GM23338 (cell line): ENCODE results near the gene OR11H6. TPM values are rescaled to one million over a fixed set of nuclear protein-coding genes. Genes with fewer than 3 reads are reported as not detected.

Source experiments
- ATAC-seq: fragments of 200-7000 bp; cut with Tn5 transposase; 3 replicates; pipeline ENCODE4 v1.9.1; 2020
- DNase-seq: peaks from one replicate; pipeline ENCODE4 v3.0.0-alpha.2; 2015; ENCODE audit warnings: low spot score
- H2AFZ ChIP-seq: fragments of 200-600 bp; sonication (generic); 2 replicates; pipeline ENCODE4 v1.8.0; 2016; ENCODE audit warnings: antibody characterized with exemption, mild to moderate bottlenecking, moderate library complexity
- H3F3A ChIP-seq: fragments of 200-600 bp; sonication (generic); replicated peaks from 2 replicates; pipeline ENCODE4 v1.8.0; 2017; ENCODE audit warnings: antibody characterized with exemption, mixed run types, low read depth
- H3K27ac ChIP-seq: fragments of 200-600 bp; sonication (generic); 2 replicates; pipeline ENCODE4 v1.6.1; 2016; ENCODE audit warnings: low read depth
- H3K27me3 ChIP-seq: fragments of 200-600 bp; sonication (generic); 2 replicates; pipeline ENCODE4 v1.8.0; 2016; ENCODE audit warnings: mild to moderate bottlenecking, mixed run types, moderate library complexity; ENCODE audit not compliant: insufficient read depth
- H3K36me3 ChIP-seq: fragments of 200-600 bp; sonication (generic); 2 replicates; pipeline ENCODE4 v1.8.0; 2016; ENCODE audit warnings: mild to moderate bottlenecking; ENCODE audit not compliant: insufficient read depth
- H3K4me1 ChIP-seq: fragments of 200-600 bp; sonication (generic); 2 replicates; pipeline ENCODE4 v1.8.0; 2016; ENCODE audit warnings: mild to moderate bottlenecking, moderate library complexity; ENCODE audit not compliant: insufficient read depth
- H3K4me2 ChIP-seq: fragments of 200-600 bp; sonication (generic); 2 replicates; pipeline ENCODE4 v1.7.1; 2017; ENCODE audit warnings: mixed run types
- H3K4me3 ChIP-seq: fragments of 200-600 bp; sonication (generic); 2 replicates; pipeline ENCODE4 v1.6.1; 2016; ENCODE audit warnings: mixed run types
- H3K79me2 ChIP-seq: fragments of 200-600 bp; sonication (generic); replicated peaks from 2 replicates; pipeline ENCODE4 v1.8.0; 2017; ENCODE audit warnings: mild to moderate bottlenecking; ENCODE audit not compliant: insufficient read depth
- H3K9me2 ChIP-seq: fragments of 200-600 bp; sonication (generic); 2 replicates; pipeline ENCODE4 v1.8.0; 2017; ENCODE audit not compliant: insufficient read depth
- H4K20me1 ChIP-seq: fragments of 200-600 bp; sonication (generic); replicated peaks from 2 replicates; pipeline ENCODE4 v1.8.0; 2017; ENCODE audit warnings: mild to moderate bottlenecking; ENCODE audit not compliant: insufficient read depth
- H3K27ac Mint-ChIP-seq: 2 replicates; pipeline ENCODE4 v1.8.0; 2020; ENCODE audit warnings: inconsistent platforms, mild to moderate bottlenecking, moderate library complexity, mixed read lengths
- H3K27me3 Mint-ChIP-seq: 3 replicates; pipeline ENCODE4 v1.8.0; 2022; ENCODE audit warnings: low read depth, mild to moderate bottlenecking, moderate library complexity, mixed read lengths, inconsistent platforms; ENCODE audit not compliant: insufficient read depth, poor library complexity
- H3K36me3 Mint-ChIP-seq: 3 replicates; pipeline ENCODE4 v1.8.0; 2021; ENCODE audit warnings: low read depth, mild to moderate bottlenecking, inconsistent platforms, moderate library complexity, mixed read lengths
- H3K4me1 Mint-ChIP-seq: 3 replicates; pipeline ENCODE4 v1.8.0; 2020; ENCODE audit warnings: mild to moderate bottlenecking, inconsistent platforms, mixed read lengths
- H3K4me3 Mint-ChIP-seq: 3 replicates; pipeline ENCODE4 v1.8.0; 2021; ENCODE audit warnings: moderate library complexity, mild to moderate bottlenecking, inconsistent platforms, mixed read lengths
- H3K9me3 Mint-ChIP-seq: 3 replicates; pipeline ENCODE4 v1.8.0; 2020; ENCODE audit warnings: moderate library complexity, mild to moderate bottlenecking, inconsistent platforms, mixed read lengths
- CREB1 ChIP-seq: fragments of 250-450 bp; sonication (Bioruptor Pico); IDR thresholded peaks from 2 replicates; pipeline ENCODE4 v1.5.0; 2020; ENCODE audit warnings: low read depth, mild to moderate bottlenecking, moderate library complexity
- EZH2 ChIP-seq: fragments of 200-600 bp; sonication (generic); IDR thresholded peaks from one replicate; pipeline ENCODE4 v1.8.0; 2017; ENCODE audit warnings: antibody characterized with exemption, mild to moderate bottlenecking, low read depth; ENCODE audit not compliant: unreplicated experiment
- EZH2phosphoT487 ChIP-seq: fragments of 200-600 bp; sonication (generic); IDR thresholded peaks from one replicate; pipeline ENCODE4 v1.8.1; 2018; ENCODE audit warnings: antibody characterized with exemption; ENCODE audit not compliant: unreplicated experiment
- JUNB ChIP-seq: IDR thresholded peaks from one replicate; pipeline ENCODE4 v1.6.1; 2016; ENCODE audit warnings: antibody characterized with exemption; ENCODE audit not compliant: unreplicated experiment
- NANOG ChIP-seq: IDR thresholded peaks from 2 replicates; pipeline ENCODE4 v1.6.1; 2016; ENCODE audit warnings: antibody characterized with exemption, borderline replicate concordance
- POLR2AphosphoS5 ChIP-seq: IDR thresholded peaks from 2 replicates; pipeline ENCODE4 v1.6.1; 2016; ENCODE audit warnings: antibody characterized with exemption, low read depth
- STAT1 ChIP-seq: IDR thresholded peaks from one replicate; pipeline ENCODE4 v1.6.1; 2016; ENCODE audit warnings: antibody characterized with exemption; ENCODE audit not compliant: unreplicated experiment
- long read RNA-seq: library from polyadenylated mRNA; unstranded; transcript quantifications from one replicate; pipeline ENCODE4 v2.0.0, GENCODE V29; 2020; ENCODE audit not compliant: unreplicated experiment
- polyA plus RNA-seq: library from polyadenylated mRNA; unstranded; fragments of >200 nt; fragmentation: Nextera tagmentation; extraction: Ambion mirVana; gene quantifications from 2 replicates; pipeline ENCODE4 v1.2.1, GENCODE V29; 2016
- total RNA-seq: library from RNA; depleted of rRNA; stranded (reverse); fragments of >200 nt; shearing (Covaris generic); gene quantifications from 2 replicates; pipeline ENCODE4 v1.2.3, GENCODE V29; 2014; rRNA removed
- TF ChIP-seq, protein P1 (sequence below), 2 experiments: fragments of 200-600 bp in 1 of 2; sonication (generic) in 1 of 2; conservative IDR thresholded peaks; 2 replicates each; pipeline versions ENCODE4 v1.5.1 to v1.6.1; 2016 to 2017; ENCODE audit warnings: antibody characterized with exemption in 2 of 2, low read depth in 2 of 2, mild to moderate bottlenecking in 2 of 2, moderate library complexity in 1 of 2
- TF ChIP-seq, protein P2 (sequence below): fragments of 250-450 bp; sonication (Bioruptor Pico); IDR thresholded peaks from 2 replicates; pipeline ENCODE4 v1.5.0; 2020; ENCODE audit warnings: mild to moderate bottlenecking, moderate library complexity
- TF ChIP-seq, protein P3 (sequence below): IDR thresholded peaks from 2 replicates; pipeline ENCODE4 v1.6.1; 2016; ENCODE audit warnings: antibody characterized with exemption
- TF ChIP-seq, protein P4 (sequence below): IDR thresholded peaks from one replicate; pipeline ENCODE4 v1.6.1; 2018; ENCODE audit warnings: antibody characterized with exemption; ENCODE audit not compliant: unreplicated experiment

OR11H6 gene, protein sequence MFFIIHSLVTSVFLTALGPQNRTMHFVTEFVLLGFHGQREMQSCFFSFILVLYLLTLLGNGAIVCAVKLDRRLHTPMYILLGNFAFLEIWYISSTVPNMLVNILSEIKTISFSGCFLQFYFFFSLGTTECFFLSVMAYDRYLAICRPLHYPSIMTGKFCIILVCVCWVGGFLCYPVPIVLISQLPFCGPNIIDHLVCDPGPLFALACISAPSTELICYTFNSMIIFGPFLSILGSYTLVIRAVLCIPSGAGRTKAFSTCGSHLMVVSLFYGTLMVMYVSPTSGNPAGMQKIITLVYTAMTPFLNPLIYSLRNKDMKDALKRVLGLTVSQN
- total RNA-seq (not detected in 2 replicates), polyA plus RNA-seq (not detected in 2 replicates)
- long read RNA-seq = 0 reads

DNA sequence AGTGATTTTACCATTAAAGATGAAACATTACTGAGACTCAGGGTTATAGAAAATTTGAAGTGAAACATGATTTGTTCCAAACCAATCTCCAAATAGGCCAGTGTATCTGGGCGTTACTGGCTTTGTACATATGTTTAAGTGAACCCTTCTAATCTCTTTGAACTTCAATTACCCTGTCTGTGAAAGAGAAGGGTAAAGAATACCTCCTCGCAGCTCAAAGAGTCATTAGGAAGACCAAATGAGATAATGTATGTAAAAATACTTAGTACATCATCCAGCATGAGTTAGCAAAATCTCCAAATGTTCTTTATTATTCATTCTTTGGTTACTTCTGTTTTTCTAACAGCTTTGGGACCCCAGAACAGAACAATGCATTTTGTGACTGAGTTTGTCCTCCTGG lies at the start of gene OR11H6:
OR11H6 (plus strand) TSS at position 301 of the 400 bp plus-strand sequence; CDS start at position 301, 0 bp downstream.
- H3K4me2 ChIP-seq = no peak within 1 kb of the TSS
- 0 out of 2 replicates have a peak, but pooled peaks cover 10% of the 10 kb centered on the region for H3K36me3 ChIP-seq
- no peak within 1 kb of the TSS for H3K4me3 ChIP-seq
- Mint-ChIP-seq H3K4me1 (no peaks in the 10 kb centered on the region), H3K27ac (no peak within 1 kb of the TSS), H3K36me3 (peaks cover 14% of the 10 kb centered on the region), H3K27me3 (no peaks in the 10 kb centered on the region), H3K4me3 (no peak within 1 kb of the TSS), H3K9me3 (peaks cover 94% of the 10 kb centered on the region)
- no peak within 1 kb of the TSS for H3K27ac ChIP-seq
- no peaks in the 10 kb centered on the region for H3K79me2 ChIP-seq
- ATAC-seq (no peak), DNase-seq (no peak)
- H4K20me1 ChIP-seq = no peaks in the 10 kb centered on the region
- H3K27me3 ChIP-seq = 0 out of 2 replicates have a peak, but pooled peaks cover 3% of the 10 kb centered on the region
- H3F3A ChIP-seq = no peaks in the 10 kb centered on the region
- no peaks in the 10 kb centered on the region for H3K4me1 ChIP-seq
- H2AFZ ChIP-seq = no peak within 1 kb of the TSS
- no peaks in the 10 kb centered on the region for H3K9me2 ChIP-seq
- TF ChIP-seq POLR2AphosphoS5 (no peak), EZH2 (no peak), NANOG (no peak), CREB1 (no peak), JUNB (no peak), STAT1 (no peak), EZH2phosphoT487 (no peak)
- TF ChIP-seq, protein P1, sequence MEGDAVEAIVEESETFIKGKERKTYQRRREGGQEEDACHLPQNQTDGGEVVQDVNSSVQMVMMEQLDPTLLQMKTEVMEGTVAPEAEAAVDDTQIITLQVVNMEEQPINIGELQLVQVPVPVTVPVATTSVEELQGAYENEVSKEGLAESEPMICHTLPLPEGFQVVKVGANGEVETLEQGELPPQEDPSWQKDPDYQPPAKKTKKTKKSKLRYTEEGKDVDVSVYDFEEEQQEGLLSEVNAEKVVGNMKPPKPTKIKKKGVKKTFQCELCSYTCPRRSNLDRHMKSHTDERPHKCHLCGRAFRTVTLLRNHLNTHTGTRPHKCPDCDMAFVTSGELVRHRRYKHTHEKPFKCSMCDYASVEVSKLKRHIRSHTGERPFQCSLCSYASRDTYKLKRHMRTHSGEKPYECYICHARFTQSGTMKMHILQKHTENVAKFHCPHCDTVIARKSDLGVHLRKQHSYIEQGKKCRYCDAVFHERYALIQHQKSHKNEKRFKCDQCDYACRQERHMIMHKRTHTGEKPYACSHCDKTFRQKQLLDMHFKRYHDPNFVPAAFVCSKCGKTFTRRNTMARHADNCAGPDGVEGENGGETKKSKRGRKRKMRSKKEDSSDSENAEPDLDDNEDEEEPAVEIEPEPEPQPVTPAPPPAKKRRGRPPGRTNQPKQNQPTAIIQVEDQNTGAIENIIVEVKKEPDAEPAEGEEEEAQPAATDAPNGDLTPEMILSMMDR (conservative IDR thresholded peaks at IDR 0.05; ENCODE audit: low read depth in 2 of 2) = no peak
- TF ChIP-seq, protein P2, sequence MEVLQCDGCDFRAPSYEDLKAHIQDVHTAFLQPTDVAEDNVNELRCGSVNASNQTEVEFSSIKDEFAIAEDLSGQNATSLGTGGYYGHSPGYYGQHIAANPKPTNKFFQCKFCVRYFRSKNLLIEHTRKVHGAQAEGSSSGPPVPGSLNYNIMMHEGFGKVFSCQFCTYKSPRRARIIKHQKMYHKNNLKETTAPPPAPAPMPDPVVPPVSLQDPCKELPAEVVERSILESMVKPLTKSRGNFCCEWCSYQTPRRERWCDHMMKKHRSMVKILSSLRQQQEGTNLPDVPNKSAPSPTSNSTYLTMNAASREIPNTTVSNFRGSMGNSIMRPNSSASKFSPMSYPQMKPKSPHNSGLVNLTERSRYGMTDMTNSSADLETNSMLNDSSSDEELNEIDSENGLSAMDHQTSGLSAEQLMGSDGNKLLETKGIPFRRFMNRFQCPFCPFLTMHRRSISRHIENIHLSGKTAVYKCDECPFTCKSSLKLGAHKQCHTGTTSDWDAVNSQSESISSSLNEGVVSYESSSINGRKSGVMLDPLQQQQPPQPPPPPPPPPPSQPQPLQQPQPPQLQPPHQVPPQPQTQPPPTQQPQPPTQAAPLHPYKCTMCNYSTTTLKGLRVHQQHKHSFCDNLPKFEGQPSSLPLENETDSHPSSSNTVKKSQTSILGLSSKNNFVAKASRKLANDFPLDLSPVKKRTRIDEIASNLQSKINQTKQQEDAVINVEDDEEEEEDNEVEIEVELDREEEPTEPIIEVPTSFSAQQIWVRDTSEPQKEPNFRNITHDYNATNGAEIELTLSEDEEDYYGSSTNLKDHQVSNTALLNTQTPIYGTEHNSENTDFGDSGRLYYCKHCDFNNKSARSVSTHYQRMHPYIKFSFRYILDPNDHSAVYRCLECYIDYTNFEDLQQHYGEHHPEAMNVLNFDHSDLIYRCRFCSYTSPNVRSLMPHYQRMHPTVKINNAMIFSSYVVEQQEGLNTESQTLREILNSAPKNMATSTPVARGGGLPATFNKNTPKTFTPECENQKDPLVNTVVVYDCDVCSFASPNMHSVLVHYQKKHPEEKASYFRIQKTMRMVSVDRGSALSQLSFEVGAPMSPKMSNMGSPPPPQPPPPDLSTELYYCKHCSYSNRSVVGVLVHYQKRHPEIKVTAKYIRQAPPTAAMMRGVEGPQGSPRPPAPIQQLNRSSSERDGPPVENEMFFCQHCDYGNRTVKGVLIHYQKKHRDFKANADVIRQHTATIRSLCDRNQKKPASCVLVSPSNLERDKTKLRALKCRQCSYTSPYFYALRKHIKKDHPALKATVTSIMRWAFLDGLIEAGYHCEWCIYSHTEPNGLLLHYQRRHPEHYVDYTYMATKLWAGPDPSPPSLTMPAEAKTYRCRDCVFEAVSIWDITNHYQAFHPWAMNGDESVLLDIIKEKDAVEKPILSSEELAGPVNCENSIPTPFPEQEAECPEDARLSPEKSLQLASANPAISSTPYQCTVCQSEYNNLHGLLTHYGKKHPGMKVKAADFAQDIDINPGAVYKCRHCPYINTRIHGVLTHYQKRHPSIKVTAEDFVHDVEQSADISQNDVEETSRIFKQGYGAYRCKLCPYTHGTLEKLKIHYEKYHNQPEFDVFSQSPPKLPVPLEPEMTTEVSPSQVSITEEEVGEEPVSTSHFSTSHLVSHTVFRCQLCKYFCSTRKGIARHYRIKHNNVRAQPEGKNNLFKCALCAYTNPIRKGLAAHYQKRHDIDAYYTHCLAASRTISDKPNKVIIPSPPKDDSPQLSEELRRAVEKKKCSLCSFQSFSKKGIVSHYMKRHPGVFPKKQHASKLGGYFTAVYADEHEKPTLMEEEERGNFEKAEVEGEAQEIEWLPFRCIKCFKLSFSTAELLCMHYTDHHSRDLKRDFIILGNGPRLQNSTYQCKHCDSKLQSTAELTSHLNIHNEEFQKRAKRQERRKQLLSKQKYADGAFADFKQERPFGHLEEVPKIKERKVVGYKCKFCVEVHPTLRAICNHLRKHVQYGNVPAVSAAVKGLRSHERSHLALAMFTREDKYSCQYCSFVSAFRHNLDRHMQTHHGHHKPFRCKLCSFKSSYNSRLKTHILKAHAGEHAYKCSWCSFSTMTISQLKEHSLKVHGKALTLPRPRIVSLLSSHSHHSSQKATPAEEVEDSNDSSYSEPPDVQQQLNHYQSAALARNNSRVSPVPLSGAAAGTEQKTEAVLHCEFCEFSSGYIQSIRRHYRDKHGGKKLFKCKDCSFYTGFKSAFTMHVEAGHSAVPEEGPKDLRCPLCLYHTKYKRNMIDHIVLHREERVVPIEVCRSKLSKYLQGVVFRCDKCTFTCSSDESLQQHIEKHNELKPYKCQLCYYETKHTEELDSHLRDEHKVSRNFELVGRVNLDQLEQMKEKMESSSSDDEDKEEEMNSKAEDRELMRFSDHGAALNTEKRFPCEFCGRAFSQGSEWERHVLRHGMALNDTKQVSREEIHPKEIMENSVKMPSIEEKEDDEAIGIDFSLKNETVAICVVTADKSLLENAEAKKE (CRISPR knock-in tag) = no peak
- TF ChIP-seq, protein P3, sequence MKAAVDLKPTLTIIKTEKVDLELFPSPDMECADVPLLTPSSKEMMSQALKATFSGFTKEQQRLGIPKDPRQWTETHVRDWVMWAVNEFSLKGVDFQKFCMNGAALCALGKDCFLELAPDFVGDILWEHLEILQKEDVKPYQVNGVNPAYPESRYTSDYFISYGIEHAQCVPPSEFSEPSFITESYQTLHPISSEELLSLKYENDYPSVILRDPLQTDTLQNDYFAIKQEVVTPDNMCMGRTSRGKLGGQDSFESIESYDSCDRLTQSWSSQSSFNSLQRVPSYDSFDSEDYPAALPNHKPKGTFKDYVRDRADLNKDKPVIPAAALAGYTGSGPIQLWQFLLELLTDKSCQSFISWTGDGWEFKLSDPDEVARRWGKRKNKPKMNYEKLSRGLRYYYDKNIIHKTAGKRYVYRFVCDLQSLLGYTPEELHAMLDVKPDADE = no peak
- TF ChIP-seq, protein P4, sequence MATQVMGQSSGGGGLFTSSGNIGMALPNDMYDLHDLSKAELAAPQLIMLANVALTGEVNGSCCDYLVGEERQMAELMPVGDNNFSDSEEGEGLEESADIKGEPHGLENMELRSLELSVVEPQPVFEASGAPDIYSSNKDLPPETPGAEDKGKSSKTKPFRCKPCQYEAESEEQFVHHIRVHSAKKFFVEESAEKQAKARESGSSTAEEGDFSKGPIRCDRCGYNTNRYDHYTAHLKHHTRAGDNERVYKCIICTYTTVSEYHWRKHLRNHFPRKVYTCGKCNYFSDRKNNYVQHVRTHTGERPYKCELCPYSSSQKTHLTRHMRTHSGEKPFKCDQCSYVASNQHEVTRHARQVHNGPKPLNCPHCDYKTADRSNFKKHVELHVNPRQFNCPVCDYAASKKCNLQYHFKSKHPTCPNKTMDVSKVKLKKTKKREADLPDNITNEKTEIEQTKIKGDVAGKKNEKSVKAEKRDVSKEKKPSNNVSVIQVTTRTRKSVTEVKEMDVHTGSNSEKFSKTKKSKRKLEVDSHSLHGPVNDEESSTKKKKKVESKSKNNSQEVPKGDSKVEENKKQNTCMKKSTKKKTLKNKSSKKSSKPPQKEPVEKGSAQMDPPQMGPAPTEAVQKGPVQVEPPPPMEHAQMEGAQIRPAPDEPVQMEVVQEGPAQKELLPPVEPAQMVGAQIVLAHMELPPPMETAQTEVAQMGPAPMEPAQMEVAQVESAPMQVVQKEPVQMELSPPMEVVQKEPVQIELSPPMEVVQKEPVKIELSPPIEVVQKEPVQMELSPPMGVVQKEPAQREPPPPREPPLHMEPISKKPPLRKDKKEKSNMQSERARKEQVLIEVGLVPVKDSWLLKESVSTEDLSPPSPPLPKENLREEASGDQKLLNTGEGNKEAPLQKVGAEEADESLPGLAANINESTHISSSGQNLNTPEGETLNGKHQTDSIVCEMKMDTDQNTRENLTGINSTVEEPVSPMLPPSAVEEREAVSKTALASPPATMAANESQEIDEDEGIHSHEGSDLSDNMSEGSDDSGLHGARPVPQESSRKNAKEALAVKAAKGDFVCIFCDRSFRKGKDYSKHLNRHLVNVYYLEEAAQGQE = no peak
